ENCODE data around the gene STON2. TPM values are rescaled to one million over a fixed set of nuclear protein-coding genes. Genes with fewer than 3 reads are reported as not detected.

Gene STON2
- total and polyA plus RNA-seq, 2 of the 13 experiments (the other 11 are each of a cell fraction or from before 2014, with no cell fraction given) = 2.1 to 11.0 TPM

DNA sequence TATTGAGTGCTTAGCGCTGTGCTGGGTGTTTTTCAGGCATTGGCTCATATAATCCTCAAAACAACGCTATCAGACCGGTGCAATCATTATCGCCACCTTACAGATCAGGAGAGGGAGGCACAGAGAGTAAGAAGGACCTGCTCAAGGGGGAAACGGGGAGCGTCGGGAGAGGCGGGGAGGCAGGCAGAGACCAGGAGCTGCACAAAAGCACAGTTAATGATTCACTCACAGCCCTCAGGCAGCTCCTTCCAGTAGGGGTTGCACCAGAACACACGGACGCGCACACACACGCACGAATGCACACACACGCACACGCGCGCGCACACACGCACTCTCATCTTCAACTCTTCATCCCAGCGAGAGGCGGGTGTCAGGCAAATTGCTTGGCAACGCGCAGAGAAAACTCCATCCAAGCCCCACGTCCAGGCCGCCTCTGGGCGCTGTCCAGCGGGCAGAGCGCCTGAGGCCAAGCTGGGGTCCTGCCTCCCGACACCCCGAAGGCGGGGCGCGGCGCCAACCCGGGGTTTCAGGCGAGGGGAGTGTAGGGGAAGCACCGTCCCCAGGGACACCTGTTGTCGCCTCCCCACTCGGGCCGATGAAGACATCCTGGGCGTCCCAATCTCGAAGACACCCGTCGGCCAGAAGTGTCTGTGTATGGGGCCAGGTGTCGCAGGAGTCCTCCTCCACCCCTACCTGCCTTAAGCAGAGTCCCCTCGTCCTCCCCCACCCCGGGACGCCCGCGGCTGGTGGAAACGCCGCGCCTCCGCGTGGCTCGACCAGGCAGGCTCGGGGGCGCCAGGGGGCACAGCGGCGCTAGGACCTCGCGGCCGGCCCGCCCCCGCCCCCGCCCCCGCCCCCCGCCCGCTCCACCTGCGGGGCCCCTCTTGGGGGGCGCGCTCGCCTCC, 35.5 kb upstream of the STON2 start (continued):
- TF ChIP-seq, protein P1, sequence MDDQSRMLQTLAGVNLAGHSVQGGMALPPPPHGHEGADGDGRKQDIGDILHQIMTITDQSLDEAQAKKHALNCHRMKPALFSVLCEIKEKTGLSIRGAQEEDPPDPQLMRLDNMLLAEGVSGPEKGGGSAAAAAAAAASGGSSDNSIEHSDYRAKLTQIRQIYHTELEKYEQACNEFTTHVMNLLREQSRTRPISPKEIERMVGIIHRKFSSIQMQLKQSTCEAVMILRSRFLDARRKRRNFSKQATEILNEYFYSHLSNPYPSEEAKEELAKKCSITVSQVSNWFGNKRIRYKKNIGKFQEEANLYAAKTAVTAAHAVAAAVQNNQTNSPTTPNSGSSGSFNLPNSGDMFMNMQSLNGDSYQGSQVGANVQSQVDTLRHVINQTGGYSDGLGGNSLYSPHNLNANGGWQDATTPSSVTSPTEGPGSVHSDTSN (CRISPR knock-in tag; IDR thresholded peaks at IDR 0.05; ENCODE audit: borderline replicate concordance) = no peak
- TF ChIP-seq PAWR (CRISPR knock-in tag; IDR thresholded peaks at IDR 0.05; ENCODE audit: borderline replicate concordance) (no peak), EZH2 (conservative IDR thresholded peaks at IDR 0.05; ENCODE audit: low read depth, low read length) (no peak), ZNF703 (CRISPR knock-in tag; IDR thresholded peaks at IDR 0.05; ENCODE audit: borderline replicate concordance) (peak; percentile 30; the same call in 1 of the 2 replicates), HIVEP1 (CRISPR knock-in tag; IDR thresholded peaks at IDR 0.05) (peak; percentile 36; the same call in 1 of the 2 replicates), ZNF891 (CRISPR knock-in tag; IDR thresholded peaks at IDR 0.05) (peak; percentile 64; the same call in 1 of the 2 replicates), RFX1 (IDR thresholded peaks at IDR 0.05) (no peak), FLYWCH1 (CRISPR knock-in tag; IDR thresholded peaks at IDR 0.05) (no peak), KDM3A (CRISPR knock-in tag; IDR thresholded peaks at IDR 0.05; ENCODE audit: low read depth) (0 out of 2 replicates have a peak, but pooled peaks have one; percentile 40), ZFY (CRISPR knock-in tag; IDR thresholded peaks at IDR 0.05) (peak; percentile 37), RBAK (CRISPR knock-in tag; IDR thresholded peaks at IDR 0.05) (no peak), ZNF563 (CRISPR knock-in tag; IDR thresholded peaks at IDR 0.05) (peak; percentile 62; the same call in 1 of the 2 replicates), TOE1 (CRISPR knock-in tag; IDR thresholded peaks at IDR 0.05) (no peak), ZNF577 (CRISPR knock-in tag; IDR thresholded peaks at IDR 0.05; ENCODE audit: borderline replicate concordance, low read depth) (no peak), BRD4 (CRISPR knock-in tag; IDR thresholded peaks at IDR 0.05) (peak; percentile 33; the same call in 1 of the 2 replicates)
- TF ChIP-seq, protein P2, sequence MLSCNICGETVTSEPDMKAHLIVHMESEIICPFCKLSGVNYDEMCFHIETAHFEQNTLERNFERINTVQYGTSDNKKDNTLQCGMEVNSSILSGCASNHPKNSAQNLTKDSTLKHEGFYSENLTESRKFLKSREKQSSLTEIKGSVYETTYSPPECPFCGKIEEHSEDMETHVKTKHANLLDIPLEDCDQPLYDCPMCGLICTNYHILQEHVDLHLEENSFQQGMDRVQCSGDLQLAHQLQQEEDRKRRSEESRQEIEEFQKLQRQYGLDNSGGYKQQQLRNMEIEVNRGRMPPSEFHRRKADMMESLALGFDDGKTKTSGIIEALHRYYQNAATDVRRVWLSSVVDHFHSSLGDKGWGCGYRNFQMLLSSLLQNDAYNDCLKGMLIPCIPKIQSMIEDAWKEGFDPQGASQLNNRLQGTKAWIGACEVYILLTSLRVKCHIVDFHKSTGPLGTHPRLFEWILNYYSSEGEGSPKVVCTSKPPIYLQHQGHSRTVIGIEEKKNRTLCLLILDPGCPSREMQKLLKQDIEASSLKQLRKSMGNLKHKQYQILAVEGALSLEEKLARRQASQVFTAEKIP (CRISPR knock-in tag; IDR thresholded peaks at IDR 0.05; ENCODE audit: borderline replicate concordance) = no peak
- TF ChIP-seq, protein P3, sequence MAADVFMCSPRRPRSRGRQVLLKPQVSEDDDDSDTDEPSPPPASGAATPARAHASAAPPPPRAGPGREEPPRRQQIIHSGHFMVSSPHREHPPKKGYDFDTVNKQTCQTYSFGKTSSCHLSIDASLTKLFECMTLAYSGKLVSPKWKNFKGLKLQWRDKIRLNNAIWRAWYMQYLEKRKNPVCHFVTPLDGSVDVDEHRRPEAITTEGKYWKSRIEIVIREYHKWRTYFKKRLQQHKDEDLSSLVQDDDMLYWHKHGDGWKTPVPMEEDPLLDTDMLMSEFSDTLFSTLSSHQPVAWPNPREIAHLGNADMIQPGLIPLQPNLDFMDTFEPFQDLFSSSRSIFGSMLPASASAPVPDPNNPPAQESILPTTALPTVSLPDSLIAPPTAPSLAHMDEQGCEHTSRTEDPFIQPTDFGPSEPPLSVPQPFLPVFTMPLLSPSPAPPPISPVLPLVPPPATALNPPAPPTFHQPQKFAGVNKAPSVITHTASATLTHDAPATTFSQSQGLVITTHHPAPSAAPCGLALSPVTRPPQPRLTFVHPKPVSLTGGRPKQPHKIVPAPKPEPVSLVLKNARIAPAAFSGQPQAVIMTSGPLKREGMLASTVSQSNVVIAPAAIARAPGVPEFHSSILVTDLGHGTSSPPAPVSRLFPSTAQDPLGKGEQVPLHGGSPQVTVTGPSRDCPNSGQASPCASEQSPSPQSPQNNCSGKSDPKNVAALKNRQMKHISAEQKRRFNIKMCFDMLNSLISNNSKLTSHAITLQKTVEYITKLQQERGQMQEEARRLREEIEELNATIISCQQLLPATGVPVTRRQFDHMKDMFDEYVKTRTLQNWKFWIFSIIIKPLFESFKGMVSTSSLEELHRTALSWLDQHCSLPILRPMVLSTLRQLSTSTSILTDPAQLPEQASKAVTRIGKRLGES (CRISPR knock-in tag; IDR thresholded peaks at IDR 0.05; ENCODE audit: borderline replicate concordance) = no peak
- TF ChIP-seq, protein P4, sequence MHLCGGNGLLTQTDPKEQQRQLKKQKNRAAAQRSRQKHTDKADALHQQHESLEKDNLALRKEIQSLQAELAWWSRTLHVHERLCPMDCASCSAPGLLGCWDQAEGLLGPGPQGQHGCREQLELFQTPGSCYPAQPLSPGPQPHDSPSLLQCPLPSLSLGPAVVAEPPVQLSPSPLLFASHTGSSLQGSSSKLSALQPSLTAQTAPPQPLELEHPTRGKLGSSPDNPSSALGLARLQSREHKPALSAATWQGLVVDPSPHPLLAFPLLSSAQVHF (CRISPR knock-in tag; IDR thresholded peaks at IDR 0.05) = no peak
- TF ChIP-seq, protein P5, sequence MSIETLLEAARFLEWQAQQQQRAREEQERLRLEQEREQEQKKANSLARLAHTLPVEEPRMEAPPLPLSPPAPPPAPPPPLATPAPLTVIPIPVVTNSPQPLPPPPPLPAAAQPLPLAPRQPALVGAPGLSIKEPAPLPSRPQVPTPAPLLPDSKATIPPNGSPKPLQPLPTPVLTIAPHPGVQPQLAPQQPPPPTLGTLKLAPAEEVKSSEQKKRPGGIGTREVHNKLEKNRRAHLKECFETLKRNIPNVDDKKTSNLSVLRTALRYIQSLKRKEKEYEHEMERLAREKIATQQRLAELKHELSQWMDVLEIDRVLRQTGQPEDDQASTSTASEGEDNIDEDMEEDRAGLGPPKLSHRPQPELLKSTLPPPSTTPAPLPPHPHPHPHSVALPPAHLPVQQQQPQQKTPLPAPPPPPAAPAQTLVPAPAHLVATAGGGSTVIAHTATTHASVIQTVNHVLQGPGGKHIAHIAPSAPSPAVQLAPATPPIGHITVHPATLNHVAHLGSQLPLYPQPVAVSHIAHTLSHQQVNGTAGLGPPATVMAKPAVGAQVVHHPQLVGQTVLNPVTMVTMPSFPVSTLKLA (IDR thresholded peaks at IDR 0.05) = no peak
- TF ChIP-seq, protein P6, sequence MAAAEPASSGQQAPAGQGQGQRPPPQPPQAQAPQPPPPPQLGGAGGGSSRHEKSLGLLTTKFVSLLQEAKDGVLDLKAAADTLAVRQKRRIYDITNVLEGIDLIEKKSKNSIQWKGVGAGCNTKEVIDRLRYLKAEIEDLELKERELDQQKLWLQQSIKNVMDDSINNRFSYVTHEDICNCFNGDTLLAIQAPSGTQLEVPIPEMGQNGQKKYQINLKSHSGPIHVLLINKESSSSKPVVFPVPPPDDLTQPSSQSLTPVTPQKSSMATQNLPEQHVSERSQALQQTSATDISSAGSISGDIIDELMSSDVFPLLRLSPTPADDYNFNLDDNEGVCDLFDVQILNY (CRISPR knock-in tag; conservative IDR thresholded peaks at IDR 0.05) = no peak
